NCI-H1436 treated with DMSO at 0.1 percent for 48 hours (cell line): Measurements from ENCODE around the gene THBS3.
A peak's percentile ranks its signal among the peaks of the same experiment; 100 is the strongest.
"Not testable (repeated sequence)": the region's sequence is repeated elsewhere in the genome, so short reads cannot be mapped to it uniquely, and the experiment has no call there.

Source experiments
- DNase-seq: peaks from one replicate; lab custom pipeline; 2025; lab: John Stamatoyannopoulos, UW

The THBS3 gene

DNA sequence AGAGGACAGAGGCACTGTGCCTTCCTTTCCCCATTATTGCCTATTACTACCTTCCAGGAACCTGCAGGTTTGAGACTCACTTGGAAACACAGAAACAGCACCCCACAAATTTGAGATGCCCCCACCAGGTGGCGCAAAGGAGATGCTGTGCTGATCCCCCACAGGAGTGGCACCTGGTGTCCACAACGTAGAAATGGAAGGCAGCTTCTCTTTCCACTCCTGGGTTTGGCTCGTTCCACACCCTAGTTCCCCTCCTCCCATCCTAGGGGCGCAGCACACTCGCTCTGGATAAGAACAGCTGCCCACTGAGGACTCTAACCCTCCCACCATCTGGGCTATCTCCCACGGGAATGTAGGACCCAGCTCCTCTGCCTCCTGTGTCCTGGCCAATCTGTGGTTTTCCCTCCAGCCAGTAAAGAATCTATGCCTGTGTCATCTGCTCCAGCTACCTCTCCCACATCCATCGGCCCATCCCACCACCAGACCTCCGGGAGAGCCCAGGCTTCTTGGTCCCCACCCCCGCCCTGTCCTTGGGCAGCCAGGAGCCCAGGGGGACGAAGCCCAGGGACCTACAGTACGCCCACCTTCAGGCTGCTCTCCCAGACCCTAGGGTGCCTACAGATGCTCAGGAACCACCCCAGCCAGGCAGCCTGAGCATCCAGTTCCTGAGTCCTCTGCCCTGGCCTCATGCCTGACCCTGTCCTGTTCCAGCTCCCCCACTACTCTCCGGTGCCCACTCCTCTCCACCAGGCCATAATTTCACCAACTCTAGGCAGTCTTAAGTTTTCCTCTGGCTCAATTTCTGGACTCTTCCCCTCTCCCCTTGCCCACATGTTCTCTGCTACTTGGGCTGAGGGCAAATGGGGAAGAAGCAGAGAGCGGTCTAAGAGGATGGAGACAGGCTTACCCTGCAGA, 549 bp downstream of the THBS3 start:
- peak; percentile 45 for DNase-seq

DNA sequence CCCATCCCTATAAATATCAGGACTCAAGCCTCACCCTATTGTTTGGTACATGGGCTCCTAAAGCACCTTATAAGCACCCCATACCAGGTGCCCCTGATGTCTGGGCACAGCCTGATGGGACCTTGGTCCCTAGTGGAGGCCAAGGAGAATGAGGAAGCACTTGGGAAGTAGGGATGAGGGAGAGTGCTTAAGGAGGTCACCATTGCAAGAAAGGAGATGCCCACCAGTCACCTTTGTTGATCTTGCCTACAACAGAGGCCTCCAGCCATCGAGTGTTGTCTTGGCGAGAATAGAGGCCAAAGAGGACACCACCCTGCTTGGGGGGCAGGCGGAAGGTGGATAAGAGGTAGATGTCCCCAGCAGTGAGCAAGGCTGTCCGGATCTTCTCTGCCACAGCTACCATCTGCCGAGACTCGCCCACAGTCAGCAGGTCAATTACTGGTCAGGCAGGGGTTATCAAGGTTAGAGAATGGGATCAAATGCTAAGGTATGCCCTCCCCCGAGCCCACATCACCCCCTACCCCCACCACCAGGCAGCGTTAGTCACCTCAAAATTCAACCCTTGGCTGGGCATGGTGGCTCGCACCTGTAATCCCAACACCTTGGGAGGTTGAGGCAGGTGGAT, 1.6 kb downstream of the THBS3 start:
- no peak for DNase-seq

GRCh38 chr1:155205035-155205434, 2.7 kb downstream of the THBS3 start:
- DNase-seq, result no peak

DNA sequence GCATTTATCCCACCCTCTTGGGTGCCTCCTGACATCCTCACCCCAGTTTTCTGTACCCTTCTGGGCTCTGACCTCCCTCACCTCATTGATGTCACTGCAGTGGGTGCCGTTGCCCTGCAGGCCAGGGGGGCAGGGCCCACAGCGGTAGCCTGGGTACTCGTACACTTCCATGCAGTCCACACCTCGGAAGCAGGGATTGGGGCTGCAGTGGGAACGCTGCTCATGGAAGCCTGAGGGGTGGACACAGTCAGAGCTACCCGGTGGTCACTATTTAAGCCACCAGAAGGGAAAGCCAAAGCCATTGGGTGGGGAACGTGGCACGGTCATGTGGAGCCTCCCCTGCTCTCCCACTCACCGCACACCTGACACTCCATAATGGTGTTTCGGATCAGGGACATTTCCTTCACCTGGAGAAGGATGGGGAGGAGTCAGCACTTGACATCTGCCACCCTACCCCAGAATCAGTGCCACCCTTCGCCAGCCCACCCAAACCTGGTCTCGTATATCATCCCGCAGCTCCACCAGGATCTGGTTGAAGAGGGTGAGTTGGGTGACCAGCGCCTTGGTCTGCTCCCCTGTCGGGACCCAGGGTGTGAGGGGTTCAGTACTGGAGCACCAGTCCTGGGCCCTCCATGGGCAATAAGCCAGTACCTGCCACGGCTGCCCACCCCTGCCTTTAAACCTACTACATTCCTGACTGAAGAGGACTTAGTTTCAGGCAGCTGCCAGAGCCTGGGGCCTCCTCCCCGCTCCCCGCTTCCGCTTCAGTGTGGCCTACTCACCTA, 4.8 kb downstream of the THBS3 start:
- DNase-seq, result no peak

DNA sequence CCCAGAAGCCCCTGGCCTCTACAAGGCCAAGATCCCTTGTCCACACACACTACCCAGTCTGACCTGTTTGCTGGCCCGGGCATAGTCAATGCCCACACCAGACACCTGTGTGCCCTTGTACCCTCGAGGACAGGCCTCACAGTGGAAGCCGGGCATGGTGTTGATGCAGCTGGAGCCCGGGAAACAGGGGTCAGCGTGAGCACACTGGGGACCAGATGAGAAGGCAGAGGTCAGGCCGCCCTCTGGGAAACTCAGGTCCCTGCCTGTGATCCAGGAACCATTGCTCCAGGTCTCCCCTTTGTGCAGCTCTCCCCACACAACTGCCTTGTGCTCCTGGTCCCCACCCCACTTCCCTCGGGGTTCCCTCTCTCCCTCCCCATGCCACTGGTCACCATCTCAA, 5.5 kb downstream of the THBS3 start:
- DNase-seq, result no peak

GRCh38 chr1:155200920-155201319, 6.8 kb downstream of the THBS3 start:
- DNase-seq, result no peak

DNA sequence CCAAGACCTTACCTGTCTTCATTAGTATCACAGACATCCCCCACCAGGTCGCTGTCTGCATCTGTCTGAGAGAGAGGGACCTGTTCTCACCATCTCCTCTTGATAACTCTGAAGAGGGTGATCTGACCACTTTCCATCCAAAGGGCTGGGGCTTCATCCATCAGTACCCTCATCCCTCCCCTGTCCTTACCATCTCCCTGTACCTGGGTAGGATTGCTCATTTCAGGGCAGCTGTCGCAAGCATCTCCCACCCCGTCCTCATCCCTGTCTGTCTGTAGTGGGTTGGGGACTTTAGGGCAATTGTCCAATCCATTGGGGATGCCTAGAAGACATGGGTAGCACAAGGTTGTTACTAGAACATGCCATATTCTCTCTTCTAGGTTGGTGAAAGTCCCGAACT, 7.9 kb downstream of the THBS3 start:
- no peak for DNase-seq

- DNase-seq, result no peak
These were observed 9.2 kb downstream of the THBS3 start for GRCh38 chr1:155198547-155198906.

DNA sequence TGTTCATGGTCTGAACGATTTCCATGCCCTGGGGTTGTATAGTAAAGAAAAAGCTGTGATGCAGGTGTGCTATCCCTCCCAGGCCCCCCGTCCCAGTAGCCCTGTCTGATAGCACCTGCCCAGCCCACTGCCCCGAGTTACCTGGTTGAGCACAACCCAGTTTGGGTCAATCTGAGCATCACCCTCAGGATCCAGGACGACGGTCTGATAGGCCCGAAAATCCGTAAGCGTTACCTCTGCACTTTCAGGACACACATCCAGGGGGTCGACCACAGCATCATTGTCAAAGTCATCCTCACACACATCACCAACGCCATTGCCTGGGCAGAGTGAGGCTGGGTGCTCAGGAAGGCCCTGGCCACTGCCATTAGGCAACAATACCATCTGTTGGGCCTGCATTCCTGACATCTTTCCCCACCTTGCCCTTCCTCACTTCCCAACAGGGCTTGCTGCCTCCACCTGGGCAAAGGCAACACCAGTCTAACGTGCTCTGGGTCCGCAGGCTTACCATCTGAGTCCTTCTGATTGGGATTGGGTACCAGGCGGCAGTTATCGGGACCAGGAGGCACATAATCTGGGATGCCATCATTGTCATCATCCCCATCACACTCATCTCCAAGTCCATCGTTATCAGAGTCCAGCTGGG, 9.7 kb downstream of the THBS3 start:
- DNase-seq, result no peak

GRCh38 chr1:155196893-155197638, 10.6 kb downstream of the THBS3 start:
- no peak for DNase-seq

GRCh38 chr1:155196103-155196892, 11.4 kb downstream of the THBS3 start:
- no peak for DNase-seq

DNA sequence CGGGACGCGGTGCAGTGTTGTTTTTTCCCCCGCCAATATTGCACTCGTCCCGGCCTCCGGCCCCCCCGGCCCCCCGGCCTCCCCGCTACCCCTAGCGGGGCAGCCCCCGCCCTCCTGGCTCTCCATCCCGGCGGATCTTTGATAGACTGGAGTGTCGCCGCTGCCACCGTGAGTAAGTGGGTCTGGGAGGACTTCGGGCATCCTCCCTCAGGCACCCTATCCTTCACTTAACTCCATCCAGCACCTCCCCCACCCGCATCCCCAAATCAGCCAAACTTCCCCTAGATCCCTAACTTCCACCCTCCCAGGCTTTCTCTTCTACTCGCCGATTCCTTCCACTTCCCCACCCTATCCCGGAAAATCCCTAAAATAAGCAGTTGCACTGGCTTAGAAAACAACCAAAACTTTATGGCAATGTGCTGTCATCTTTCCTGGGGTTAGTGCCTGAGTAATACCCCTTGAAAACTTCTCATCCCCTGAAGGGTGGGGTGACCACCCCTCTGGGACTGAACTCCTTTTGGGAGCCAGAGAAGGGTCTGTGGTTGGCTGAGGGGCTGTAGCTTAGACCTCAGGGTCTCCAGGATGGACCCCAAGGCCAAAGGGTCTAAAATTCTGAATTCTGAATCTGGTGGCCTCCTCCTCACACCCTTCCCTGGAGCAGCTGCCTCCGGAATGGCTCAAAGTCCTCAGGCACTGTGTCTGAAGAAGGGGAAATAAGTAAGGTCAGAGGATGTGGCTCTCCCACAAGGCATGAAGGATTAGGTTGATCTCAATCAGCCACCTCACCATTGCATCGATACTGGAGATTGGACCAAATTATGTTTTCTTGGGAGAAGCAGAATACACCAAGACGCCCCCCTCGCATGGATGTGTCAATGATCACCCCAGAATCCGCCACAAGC, 12.2 kb downstream of the THBS3 start:
- DNase-seq, result no peak

GRCh38 chr1:155193991-155194240, 13.8 kb downstream of the THBS3 start:
- DNase-seq, result not testable (repeated sequence)

DNA sequence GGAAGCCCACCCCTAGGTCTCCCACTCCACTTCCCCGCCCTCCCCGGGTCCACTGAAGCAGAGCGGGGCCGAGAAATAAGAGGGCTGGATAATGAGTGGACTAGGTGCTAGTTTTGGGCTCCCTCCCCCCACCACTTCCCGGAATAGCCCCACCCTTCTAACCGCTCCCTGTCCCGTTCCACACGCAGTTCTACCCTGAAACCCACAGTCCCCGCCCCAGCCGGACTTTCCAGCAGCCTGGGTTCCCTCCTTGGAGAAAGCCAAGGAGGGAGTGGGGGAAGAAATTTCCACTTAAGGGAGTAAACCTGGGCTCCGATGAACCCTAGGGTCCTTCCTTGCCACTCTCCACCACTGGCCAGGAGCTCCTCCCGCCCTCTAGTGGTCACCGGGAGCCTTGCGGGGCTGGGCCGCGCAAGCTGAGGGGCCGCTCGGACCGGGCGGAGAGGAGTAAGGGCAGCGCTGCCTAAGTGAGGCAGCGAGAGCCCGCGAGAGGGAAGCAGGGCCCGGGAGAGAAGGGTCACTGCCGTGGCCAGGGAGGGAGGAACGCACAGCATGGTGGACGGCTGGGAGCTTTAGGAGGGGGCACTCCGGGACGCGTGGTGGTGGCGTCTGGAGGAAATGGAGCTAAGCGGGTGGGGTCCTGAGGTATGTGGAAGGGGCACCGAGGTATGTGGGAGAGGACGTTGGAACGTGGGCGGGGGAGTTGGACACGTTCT, 14.3 kb downstream of the THBS3 start:
- no peak for DNase-seq

DNA sequence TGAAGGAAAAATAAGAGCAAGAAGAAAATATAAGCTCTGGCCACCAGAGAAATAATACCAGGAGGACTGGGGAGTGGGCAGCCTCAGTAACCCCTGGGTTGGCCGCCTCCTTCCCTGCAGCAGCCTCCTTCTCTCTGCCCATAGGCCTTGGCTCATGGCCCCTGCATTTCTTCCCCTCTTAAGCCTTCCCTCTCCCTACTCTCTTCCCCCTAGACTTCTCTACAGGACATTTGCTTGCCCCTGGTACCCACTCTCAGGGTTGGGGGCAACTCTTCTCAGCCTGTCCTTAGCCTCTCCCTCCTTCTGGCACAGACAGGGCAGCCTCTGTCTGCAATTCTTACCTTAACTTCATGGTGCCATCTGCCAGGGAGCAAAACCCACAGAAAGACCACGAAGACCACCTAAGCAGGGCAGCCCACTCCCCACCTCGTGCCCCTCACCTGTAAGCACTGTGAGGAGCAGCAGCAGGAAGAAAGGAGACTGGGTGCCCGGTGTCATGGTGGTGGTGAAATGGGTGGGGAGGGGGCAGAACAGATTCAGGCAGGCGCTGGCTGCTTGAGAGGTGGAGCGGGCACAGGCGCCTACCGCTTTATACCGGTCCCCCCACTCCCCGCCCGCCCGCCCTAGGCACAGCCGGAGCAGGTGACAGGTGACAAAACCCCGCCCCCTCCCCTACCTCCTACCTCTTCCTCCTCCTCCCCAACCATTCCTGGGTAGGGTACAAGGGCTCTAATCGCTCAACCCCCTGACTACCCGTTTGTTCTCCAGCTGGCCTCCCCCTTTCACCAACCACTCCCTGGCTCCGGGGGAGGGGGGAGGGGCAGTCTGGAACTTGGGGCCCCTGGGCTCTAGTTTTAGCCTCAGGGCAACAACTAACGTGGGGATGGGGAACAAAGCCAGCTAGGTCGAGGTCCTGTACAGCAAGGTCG, 15.1 kb downstream of the THBS3 start:
- DNase-seq, result peak; percentile 51

- DNase-seq, result no peak
These were observed 15.8 kb downstream of the THBS3 start for GRCh38 chr1:155191904-155192303.

DNA sequence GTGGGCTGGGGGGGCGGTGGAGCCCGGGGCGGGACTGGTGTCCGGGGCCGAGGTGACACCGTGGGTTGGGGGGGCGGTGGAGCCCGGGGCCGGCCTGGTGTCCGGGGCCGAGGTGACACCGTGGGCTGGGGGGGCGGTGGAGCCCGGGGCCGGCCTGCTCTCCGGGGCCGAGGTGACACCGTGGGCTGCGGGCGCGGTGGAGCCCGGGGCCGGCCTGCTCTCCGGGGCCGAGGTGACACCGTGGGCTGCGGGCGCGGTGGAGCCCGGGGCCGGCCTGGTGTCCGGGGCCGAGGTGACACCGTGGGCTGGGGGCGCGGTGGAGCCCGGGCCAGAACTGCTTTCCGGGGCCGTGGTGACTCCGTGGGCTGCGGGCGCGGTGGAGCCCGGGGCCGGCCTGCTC, 17.8 kb downstream of the THBS3 start:
- DNase-seq, result not testable (repeated sequence)

DNA sequence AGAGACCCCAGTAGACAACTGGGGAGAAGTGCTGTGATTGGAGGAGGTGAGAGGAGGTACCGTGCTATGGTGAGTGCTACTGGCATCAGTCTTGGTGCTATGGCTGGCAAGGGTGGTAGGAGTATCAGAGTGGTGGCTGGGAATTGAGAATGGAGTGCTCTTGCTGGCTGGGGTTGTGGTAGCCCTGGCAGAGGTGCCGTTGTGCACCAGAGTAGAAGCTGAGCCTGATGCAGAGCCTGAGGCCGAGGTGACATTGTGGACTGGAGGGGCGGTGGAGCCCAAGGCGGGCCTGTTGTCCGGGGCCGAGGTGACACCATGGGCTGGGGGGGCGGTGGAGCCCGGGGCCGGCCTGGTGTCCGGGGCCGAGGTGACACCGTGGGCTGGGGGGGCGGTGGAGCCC, 19.4 kb downstream of the THBS3 start:
- no peak for DNase-seq
